ENCODE results near the gene ZNF584.

GRCh38 chr19:58394821-58395219 is 13.6 kb upstream of the ZNF584 start:
- TF ChIP-seq POLR2AphosphoS5 (IDR thresholded peaks at IDR 0.05) (no peak), EZH2 (IDR thresholded peaks at IDR 0.05; ENCODE audit: borderline replicate concordance, insufficient read depth, low read length, poor library complexity, severe bottlenecking) (no peak)

Data from neural cell (in vitro differentiated cells).